Bronchial epithelial cell (primary cell): ENCODE results near the gene FRYL. TPM values are rescaled to one million over a fixed set of nuclear protein-coding genes. Genes with fewer than 3 reads are reported as not detected.

Source experiments
- DNase-seq: peaks from one replicate; pipeline ENCODE4 v3.0.0-alpha.2; 2010; ENCODE audit warnings: low read depth
- FAIRE-seq: peaks from 2 replicates; lab custom pipeline; 2011; peaks lifted over from hg19 to GRCh38; lab: Jason Lieb, UNC
- H3K27me3 ChIP-seq: 2 replicates; pipeline ENCODE4 v1.5.1; 2011; ENCODE audit warnings: low read length; ENCODE audit not compliant: control insufficient read depth, insufficient read depth
- H3K36me3 ChIP-seq: 2 replicates; pipeline ENCODE4 v1.5.1; 2011; ENCODE audit warnings: low read length; ENCODE audit not compliant: control insufficient read depth, insufficient read depth
- H3K4me3 ChIP-seq: 2 replicates; pipeline ENCODE4 v1.5.1; 2011; ENCODE audit warnings: mild to moderate bottlenecking, low read depth, low read length, control low read depth
- CTCF ChIP-seq: IDR thresholded peaks from 2 replicates; pipeline ENCODE4 v1.5.1; 2011; ENCODE audit warnings: mild to moderate bottlenecking, moderate library complexity, low read length, control low read depth, inconsistent platforms; ENCODE audit not compliant: insufficient read depth, severe bottlenecking
- total RNA-seq: library from RNA; depleted of rRNA; stranded (reverse); fragments of >200 nt; gene quantifications from 2 replicates; pipeline ENCODE4 v1.2.1, GENCODE V29; 2014

Gene FRYL
- total RNA-seq, 1 donor from 2014 or later: 43.2 TPM

- peaks cover 2% of the 10 kb centered on the region for H3K27me3 ChIP-seq
- FAIRE-seq: no peak
- no peak for DNase-seq
- no peak for TF ChIP-seq CTCF
- no peak overlapping the region for H3K4me3 ChIP-seq
- no peaks in the 10 kb centered on the region for H3K36me3 ChIP-seq
Observed at GRCh38 chr4:48475770-48476169, 304.3 kb downstream of the FRYL start.

GRCh38 chr4:48472794-48473193, 307.3 kb downstream of the FRYL start:
- Histone ChIP-seq H3K4me3 (no peak overlapping the region), H3K27me3 (peaks cover 6% of the 10 kb centered on the region), H3K36me3 (no peaks in the 10 kb centered on the region)
- TF ChIP-seq CTCF: no peak
- DNase-seq: no peak
- FAIRE-seq: no peak

- FAIRE-seq: no peak
- no peak overlapping the region for H3K4me3 ChIP-seq
- H3K36me3 ChIP-seq: no peaks in the 10 kb centered on the region
- no peak for TF ChIP-seq CTCF
- DNase-seq: no peak
- peaks cover 6% of the 10 kb centered on the region for H3K27me3 ChIP-seq
Observed at GRCh38 chr4:48470570-48470969, 309.5 kb downstream of the FRYL start.

GRCh38 chr4:48470137-48470536, 309.9 kb downstream of the FRYL start:
- no peak for TF ChIP-seq CTCF
- H3K36me3 ChIP-seq: no peaks in the 10 kb centered on the region
- no peak for DNase-seq
- no peak overlapping the region for H3K4me3 ChIP-seq
- FAIRE-seq: no peak
- H3K27me3 ChIP-seq: peaks cover 6% of the 10 kb centered on the region

- peaks cover 6% of the 10 kb centered on the region for H3K27me3 ChIP-seq
- TF ChIP-seq CTCF: no peak
- no peak overlapping the region for H3K4me3 ChIP-seq
- DNase-seq: no peak
- no peak for FAIRE-seq
- no peaks in the 10 kb centered on the region for H3K36me3 ChIP-seq
Observed at GRCh38 chr4:48467891-48468290, 312.2 kb downstream of the FRYL start.

- no peak for TF ChIP-seq CTCF
- H3K36me3 ChIP-seq: no peaks in the 10 kb centered on the region
- no peak for DNase-seq
- peaks cover 6% of the 10 kb centered on the region for H3K27me3 ChIP-seq
- FAIRE-seq: no peak
- H3K4me3 ChIP-seq: no peak overlapping the region
Observed at GRCh38 chr4:48467442-48467841, 312.6 kb downstream of the FRYL start.
